HUES6 (cell line): ENCODE data around the gene ATG2A.

Experiments
- H3K27ac ChIP-seq: 2 replicates; pipeline ENCODE4 v1.7.0; 2013; ENCODE audit warnings: low read depth, mild to moderate bottlenecking, low read length, inconsistent platforms
- H3K27me3 ChIP-seq: 2 replicates; pipeline ENCODE4 v1.6.1; 2013; ENCODE audit warnings: low read length; ENCODE audit not compliant: control insufficient read depth, insufficient read depth
- H3K36me3 ChIP-seq: 2 replicates; pipeline ENCODE4 v1.6.1; 2013; ENCODE audit warnings: low read length; ENCODE audit not compliant: control insufficient read depth, insufficient read depth
- H3K4me1 ChIP-seq: 2 replicates; pipeline ENCODE4 v1.6.1; 2013; ENCODE audit warnings: low read length; ENCODE audit not compliant: control insufficient read depth, insufficient read depth
- H3K4me3 ChIP-seq: 2 replicates; pipeline ENCODE4 v1.5.1; 2013; ENCODE audit warnings: low read depth, low read length
- H3K9ac ChIP-seq: one replicate; pipeline ENCODE4 v1.6.1; 2013; ENCODE audit warnings: mild to moderate bottlenecking, low read length
- H3K9me3 ChIP-seq: 2 replicates; pipeline ENCODE4 v1.6.1; 2013; ENCODE audit warnings: low read depth, low read length; ENCODE audit not compliant: control insufficient read depth, insufficient read depth

The ATG2A gene

DNA sequence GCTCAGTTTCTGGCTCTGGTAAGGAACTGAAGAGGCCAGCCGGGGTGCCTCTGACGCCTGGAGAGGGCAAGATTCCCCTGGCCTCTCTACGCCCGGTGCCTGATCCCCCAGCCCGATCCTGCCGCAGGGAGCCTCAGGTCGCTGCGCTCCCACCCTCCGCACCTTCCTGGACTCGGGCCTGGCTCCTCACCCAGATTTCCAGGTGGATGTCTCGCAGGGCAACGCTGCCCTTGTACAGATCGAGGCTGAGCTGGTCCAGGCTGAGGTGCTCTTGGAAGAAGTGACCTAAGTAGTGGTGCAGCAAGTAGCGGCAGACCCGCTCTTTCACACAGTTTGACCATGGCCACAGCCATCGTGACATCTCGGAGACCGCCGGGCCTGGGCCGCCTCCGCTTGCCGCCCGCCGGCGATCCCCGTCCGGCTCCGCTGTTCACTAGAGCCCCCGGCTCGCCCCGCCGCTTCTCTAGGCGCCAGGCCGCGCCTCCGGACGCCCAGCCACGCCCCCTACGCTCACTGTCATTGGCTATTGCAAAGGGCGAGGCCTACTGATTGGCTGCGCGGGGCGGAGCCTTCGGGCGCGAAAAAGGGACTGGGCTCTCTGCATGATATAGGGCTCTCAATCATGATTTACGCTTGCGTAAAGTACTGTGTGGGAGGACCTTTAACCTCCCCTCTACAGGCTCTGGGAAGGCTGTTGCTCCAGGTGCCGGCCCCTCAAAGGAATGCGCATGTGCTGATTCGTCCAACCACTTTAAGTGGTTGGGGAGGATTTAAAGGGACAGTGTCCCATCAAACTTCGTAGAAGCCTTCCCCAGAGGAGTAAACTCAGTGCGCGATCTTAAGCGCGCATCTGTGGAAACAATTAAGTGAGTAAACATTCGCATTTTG lies at the start of gene ATG2A:
ATG2A (minus strand) TSS at position 435 of the 888 bp plus-strand sequence; CDS start at position 361, 74 bp downstream.
- H3K4me3 ChIP-seq, result peak within 1 kb of the TSS; percentile 97

GRCh38 chr11:64963072-64963631 lies 46.1 kb upstream of the ATG2A start:
- Histone ChIP-seq H3K4me3 (no peak overlapping the region), H3K4me1 (no peaks in the 10 kb centered on the region), H3K27me3 (no peaks in the 10 kb centered on the region), H3K9ac (no peak overlapping the region), H3K27ac (no peak overlapping the region), H3K36me3 (no peaks in the 10 kb centered on the region), H3K9me3 (no peaks in the 10 kb centered on the region)

More for the DNA sequence above, at the start of gene ATG2A:
- H3K9me3 ChIP-seq, result no peaks in the 10 kb centered on the region
- H3K27me3 ChIP-seq, result no peaks in the 10 kb centered on the region
- H3K4me1 ChIP-seq, result peaks cover 10% of the 10 kb centered on the region
- H3K27ac ChIP-seq, result peak within 1 kb of the TSS; percentile 43; the same call in 1 of the 2 replicates
- peaks cover 21% of the 10 kb centered on the region for H3K36me3 ChIP-seq
- peak within 1 kb of the TSS; percentile 88 for H3K9ac ChIP-seq

- Histone ChIP-seq H3K9ac (no peak overlapping the region), H3K4me3 (no peak overlapping the region), H3K27ac (no peak overlapping the region), H3K27me3 (no peaks in the 10 kb centered on the region), H3K9me3 (no peaks in the 10 kb centered on the region), H3K4me1 (no peaks in the 10 kb centered on the region), H3K36me3 (no peaks in the 10 kb centered on the region)
Observed at GRCh38 chr11:64960719-64961118, 43.7 kb upstream of the ATG2A start.

DNA sequence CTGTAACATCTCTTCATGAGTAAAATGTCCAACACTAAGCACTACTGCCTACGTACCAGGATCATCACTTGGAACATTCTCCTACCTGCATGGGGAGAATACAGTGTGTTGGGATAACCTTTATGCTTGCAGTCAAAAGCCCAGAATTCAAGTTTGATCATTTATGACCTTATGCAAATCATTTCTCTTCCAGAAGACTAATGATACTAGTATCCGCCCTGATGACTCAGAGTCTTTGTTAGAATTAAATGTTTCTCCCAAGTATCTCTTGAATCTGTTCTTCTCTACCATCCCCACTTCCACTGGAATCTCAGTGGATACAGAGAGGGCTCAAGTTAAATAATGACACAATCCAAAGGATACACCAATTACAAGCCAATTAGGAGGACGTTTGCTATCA lies 42.5 kb upstream of the ATG2A start:
- Histone ChIP-seq H3K27ac (no peak overlapping the region), H3K9me3 (no peaks in the 10 kb centered on the region), H3K4me1 (no peaks in the 10 kb centered on the region), H3K4me3 (no peak overlapping the region), H3K36me3 (no peaks in the 10 kb centered on the region), H3K27me3 (0 out of 2 replicates have a peak, but pooled peaks cover 1% of the 10 kb centered on the region), H3K9ac (no peak overlapping the region)

- H3K4me1 ChIP-seq, result no peaks in the 10 kb centered on the region
- H3K9me3 ChIP-seq, result no peaks in the 10 kb centered on the region
- no peaks in the 10 kb centered on the region for H3K36me3 ChIP-seq
- no peak overlapping the region for H3K27ac ChIP-seq
- no peak overlapping the region for H3K4me3 ChIP-seq
- no peak overlapping the region for H3K9ac ChIP-seq
- H3K27me3 ChIP-seq, result peaks cover 8% of the 10 kb centered on the region; the same call in 1 of the 2 replicates
Observed at GRCh38 chr11:64954201-64954600, 37.2 kb upstream of the ATG2A start.

- no peaks in the 10 kb centered on the region for H3K9me3 ChIP-seq
- no peaks in the 10 kb centered on the region for H3K36me3 ChIP-seq
- H3K9ac ChIP-seq, result no peak overlapping the region
- no peak overlapping the region for H3K27ac ChIP-seq
- H3K4me3 ChIP-seq, result no peak overlapping the region
- no peaks in the 10 kb centered on the region for H3K4me1 ChIP-seq
- H3K27me3 ChIP-seq, result peaks cover 8% of the 10 kb centered on the region; the same call in 1 of the 2 replicates
Observed at GRCh38 chr11:64951529-64951928, 34.5 kb upstream of the ATG2A start.

DNA sequence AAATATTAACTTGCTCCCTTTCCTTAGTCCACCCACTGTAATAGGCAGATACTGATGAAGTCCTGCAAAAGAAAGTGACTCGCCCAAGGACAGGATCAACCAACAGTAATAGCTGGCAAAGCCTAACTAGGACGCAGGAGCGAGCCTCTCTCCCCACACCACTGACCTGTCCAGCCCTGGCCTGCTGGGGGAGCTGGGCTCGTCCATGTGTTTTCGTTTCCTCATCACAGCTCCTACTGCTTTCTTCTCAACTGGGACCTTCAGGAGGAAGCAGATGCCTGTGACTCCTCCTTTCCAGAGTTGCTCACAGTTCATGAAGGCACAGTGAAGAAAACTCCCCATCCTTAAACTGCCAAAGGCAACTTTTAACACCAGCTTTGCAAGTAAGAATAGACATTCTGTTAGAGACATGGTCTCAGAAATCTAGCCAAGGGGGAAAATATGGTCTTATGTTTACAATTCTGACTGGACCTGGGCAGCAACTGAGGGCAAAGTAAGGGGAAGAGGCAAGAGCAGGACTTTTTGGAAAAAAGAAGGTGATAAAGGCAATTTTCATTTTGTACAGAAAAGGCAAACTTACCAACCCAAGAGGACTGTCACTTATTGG lies 30.3 kb upstream of the ATG2A start:
- Histone ChIP-seq H3K27me3 (peaks cover 11% of the 10 kb centered on the region; the same call in 1 of the 2 replicates), H3K4me1 (no peaks in the 10 kb centered on the region), H3K9ac (no peak overlapping the region), H3K27ac (no peak overlapping the region), H3K9me3 (no peaks in the 10 kb centered on the region), H3K36me3 (no peaks in the 10 kb centered on the region), H3K4me3 (no peak overlapping the region)

DNA sequence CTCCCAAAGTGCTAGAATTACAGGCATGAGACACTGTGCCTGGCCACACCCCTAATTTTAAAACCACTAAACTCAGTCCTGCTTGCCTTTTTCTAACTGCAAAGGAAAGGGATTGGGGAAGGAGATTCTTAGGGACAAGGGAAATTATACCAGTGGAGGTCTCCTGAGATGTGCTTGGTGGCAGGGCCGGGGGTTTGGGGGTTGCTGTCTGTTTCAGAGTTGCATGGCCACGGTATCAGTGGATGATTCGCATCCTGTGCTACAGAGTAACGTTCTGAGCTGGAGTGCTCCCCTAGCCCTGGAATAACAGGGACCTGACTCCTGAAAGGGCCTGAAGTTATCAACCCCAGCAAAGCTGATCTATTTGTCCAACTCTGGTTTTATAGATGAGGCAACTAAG lies 19.5 kb upstream of the ATG2A start:
- no peak overlapping the region for H3K4me3 ChIP-seq
- no peaks in the 10 kb centered on the region for H3K9me3 ChIP-seq
- H3K9ac ChIP-seq, result no peak overlapping the region
- no peaks in the 10 kb centered on the region; the same call in 1 of the 2 replicates for H3K27me3 ChIP-seq
- H3K36me3 ChIP-seq, result no peaks in the 10 kb centered on the region
- peaks cover 10% of the 10 kb centered on the region for H3K4me1 ChIP-seq
- no peak overlapping the region for H3K27ac ChIP-seq

DNA sequence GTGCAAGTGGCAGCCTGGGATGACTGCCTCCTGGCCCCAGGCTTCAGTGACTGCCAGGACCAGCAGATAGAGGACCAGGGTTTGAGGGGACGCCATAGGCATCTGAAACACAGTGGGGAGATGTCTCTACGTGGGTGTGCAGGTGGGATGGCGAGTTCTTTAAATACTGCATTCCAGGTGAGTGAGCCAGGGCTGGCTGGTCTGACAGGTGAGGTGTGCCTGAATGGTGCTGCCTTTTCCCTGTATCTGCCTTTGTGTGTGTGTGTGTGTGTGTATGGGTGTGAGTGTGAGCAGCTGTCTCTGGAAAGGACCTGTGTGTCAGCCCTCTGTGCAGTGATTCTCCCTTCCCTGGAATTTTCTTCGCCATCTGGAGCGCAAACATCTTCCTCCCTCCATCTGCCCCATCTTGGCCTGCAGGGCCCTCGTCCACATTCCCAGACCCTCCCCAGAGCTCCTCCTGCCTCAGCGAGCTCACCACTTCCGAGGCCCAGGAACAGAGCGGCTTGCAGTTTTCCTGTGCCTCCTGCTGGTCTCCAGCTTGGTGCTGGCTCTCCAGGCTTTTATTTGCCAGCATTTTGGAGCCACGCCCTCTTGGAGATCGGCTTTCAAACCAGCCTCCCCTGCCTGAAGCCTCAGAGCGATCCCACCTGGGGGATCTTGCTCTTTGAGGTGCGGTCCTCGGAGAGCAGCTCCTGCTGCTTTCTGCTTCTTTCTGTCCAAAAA lies 18.5 kb upstream of the ATG2A start, which contains the start of gene GPHA2:
GPHA2 (minus strand) TSS at position 535 of the 723 bp plus-strand sequence; CDS start at position 102, 433 bp downstream.
- Histone ChIP-seq H3K4me3 (0 out of 2 replicates have a peak within 1 kb of the TSS, but pooled peaks have one; percentile 20), H3K36me3 (0 out of 2 replicates have a peak, but pooled peaks cover under 1% of the 10 kb centered on the region), H3K9me3 (no peaks in the 10 kb centered on the region), H3K9ac (no peak within 1 kb of the TSS), H3K4me1 (peaks cover 10% of the 10 kb centered on the region), H3K27ac (no peak within 1 kb of the TSS), H3K27me3 (no peaks in the 10 kb centered on the region)

DNA sequence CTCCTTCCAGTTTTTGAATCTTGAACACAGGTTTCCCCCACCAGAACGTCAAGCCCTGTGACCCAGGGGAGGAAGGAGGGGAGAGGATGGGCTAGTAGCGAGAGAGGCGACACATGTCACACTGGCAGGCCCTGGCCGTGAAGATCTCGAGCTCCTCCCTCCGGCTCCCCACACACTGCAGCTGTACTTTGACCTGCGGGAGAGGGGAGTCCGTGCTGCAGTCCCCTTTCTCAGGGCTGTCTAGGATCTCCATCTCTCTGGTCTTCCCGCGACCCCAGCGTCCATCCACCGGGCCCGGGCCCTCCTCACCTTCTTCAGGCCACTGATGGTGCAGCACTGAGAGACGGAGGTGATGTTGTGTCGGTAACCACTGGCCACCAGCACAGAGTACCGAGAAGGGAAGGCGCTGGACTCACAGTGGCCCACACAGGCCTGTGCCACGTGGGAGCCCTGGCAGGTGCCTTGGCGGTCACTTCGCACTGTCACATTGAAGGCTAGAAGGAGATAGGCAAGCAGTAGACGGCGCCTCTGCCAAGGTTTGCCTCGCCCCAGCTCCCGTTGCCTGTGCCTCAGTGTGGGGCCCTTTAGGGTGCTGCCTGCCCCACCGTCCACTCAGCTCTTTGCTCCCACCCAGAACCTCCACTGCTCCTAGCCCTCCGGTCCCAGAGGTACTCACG lies 17.8 kb upstream of the ATG2A start:
- H3K9ac ChIP-seq, result no peak overlapping the region
- H3K36me3 ChIP-seq, result peaks cover 4% of the 10 kb centered on the region; the same call in 1 of the 2 replicates
- peaks cover 10% of the 10 kb centered on the region for H3K4me1 ChIP-seq
- no peak overlapping the region for H3K27ac ChIP-seq
- H3K27me3 ChIP-seq, result no peaks in the 10 kb centered on the region
- H3K9me3 ChIP-seq, result no peaks in the 10 kb centered on the region
- H3K4me3 ChIP-seq, result no peak overlapping the region
